Glutamatergic neuron (in vitro differentiated cells): Measurements from ENCODE around the gene ZG16B. TPM values are rescaled to one million over a fixed set of nuclear protein-coding genes. Genes with fewer than 3 reads are reported as not detected.

Experiments
- DNase-seq: peaks from one replicate; pipeline ENCODE4 v3.0.0; 2022
- H3K27ac Mint-ChIP-seq: one replicate; pipeline ENCODE4 v1.8.0; 2020; ENCODE audit warnings: mild to moderate bottlenecking, mixed read lengths, inconsistent platforms; ENCODE audit not compliant: unreplicated experiment
- H3K27me3 Mint-ChIP-seq: one replicate; pipeline ENCODE4 v1.8.0; 2020; ENCODE audit warnings: mild to moderate bottlenecking, moderate library complexity, mixed read lengths, inconsistent platforms; ENCODE audit not compliant: unreplicated experiment
- H3K36me3 Mint-ChIP-seq: one replicate; pipeline ENCODE4 v1.8.0; 2020; ENCODE audit warnings: mild to moderate bottlenecking, mixed read lengths, inconsistent platforms; ENCODE audit not compliant: unreplicated experiment
- H3K4me1 Mint-ChIP-seq: one replicate; pipeline ENCODE4 v1.8.0; 2020; ENCODE audit warnings: mild to moderate bottlenecking, low read depth, mixed read lengths, inconsistent platforms; ENCODE audit not compliant: unreplicated experiment
- H3K4me3 Mint-ChIP-seq: one replicate; pipeline ENCODE4 v1.8.0; 2020; ENCODE audit warnings: mild to moderate bottlenecking, mixed read lengths, inconsistent platforms; ENCODE audit not compliant: unreplicated experiment
- H3K9me3 Mint-ChIP-seq: one replicate; pipeline ENCODE4 v1.8.0; 2020; ENCODE audit warnings: mild to moderate bottlenecking, moderate library complexity, mixed read lengths, inconsistent platforms; ENCODE audit not compliant: unreplicated experiment
- CTCF ChIP-seq: fragments of 200-600 bp; sonication (generic); IDR thresholded peaks from one replicate; pipeline ENCODE4 v1.5.0; 2021; ENCODE audit not compliant: partially characterized antibody, unreplicated experiment
- total RNA-seq: library from RNA; stranded (reverse); fragmentation: NEBNext Ultra II Directional; extraction: Animal tissue kit (Norgen Biotek cat#: 25700); gene quantifications from one replicate; pipeline ENCODE4 v1.2.1, GENCODE V29; 2021; ENCODE audit not compliant: unreplicated experiment

The ZG16B gene
- total RNA-seq, 1 donor from 2014 or later, result not detected

DNA sequence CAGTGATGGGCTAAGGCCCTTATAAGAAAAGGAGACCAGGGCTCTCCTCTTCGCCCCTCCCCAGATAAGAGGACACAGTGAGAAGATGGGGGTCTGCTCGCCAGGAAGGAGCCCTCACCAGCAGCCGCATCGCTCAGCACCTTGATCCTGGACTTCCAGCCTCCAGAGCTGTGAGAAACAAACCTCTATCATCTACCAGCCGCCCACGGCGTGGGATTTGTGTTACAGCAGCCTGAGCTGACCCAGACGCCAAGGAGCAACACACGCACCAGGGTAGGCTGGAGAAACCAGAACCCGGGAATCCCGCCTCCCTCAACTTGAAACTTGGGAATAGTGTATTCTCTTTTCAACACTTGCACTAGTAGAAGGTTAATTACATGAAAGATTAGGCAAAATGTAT lies 4.2 kb upstream of the ZG16B start:
- Mint-ChIP-seq H3K27ac (no peak overlapping the region), H3K36me3 (no peaks in the 10 kb centered on the region), H3K9me3 (peaks cover 3% of the 10 kb centered on the region), H3K4me1 (peaks cover 6% of the 10 kb centered on the region), H3K4me3 (no peak overlapping the region), H3K27me3 (peaks cover 14% of the 10 kb centered on the region)
- no peak for DNase-seq
- TF ChIP-seq CTCF, result no peak

DNA sequence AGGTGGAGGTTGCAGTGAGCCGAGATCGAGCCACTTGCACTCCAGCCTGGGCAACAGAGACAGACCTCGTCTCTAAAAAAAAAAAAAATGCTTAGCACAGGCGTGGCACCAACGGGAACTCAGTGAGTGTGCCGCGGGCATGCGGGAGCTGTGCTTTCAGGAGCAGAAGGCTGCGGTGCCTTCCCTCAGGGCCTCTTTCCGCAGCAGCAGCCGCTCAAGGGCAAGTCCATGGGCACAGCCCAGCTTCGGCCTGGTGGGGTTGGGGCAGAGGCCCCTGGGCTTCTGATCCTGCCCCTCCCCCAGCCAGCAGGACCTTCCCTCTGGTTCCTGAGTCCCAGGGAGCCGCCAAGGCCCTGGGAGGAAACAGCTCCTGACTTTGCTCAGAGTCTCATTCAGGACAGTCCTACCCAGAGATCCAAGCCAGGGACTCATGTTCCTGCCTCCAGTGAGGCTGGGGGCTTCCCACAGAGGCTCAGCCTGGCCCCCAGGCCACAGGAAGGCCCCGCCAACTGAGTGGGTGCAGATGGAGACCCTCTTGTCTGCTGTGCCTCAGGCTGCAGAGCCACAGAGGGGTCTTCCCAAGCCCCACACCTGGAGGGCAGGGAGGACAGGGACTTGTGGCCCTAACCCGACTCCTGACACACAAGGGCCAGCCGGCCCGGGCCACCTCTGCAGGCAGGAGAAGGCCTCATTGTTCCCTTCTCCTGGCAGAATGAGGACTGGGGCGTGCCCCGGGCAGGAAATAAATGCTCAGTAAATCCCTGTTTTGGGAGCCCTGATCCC lies 3.3 kb upstream of the ZG16B start:
- Mint-ChIP-seq H3K9me3 (peaks cover 3% of the 10 kb centered on the region), H3K4me1 (peaks cover 3% of the 10 kb centered on the region), H3K4me3 (no peak overlapping the region), H3K27ac (no peak overlapping the region), H3K36me3 (no peaks in the 10 kb centered on the region), H3K27me3 (peaks cover 12% of the 10 kb centered on the region)
- DNase-seq, result no peak
- TF ChIP-seq CTCF, result no peak

- H3K27ac Mint-ChIP-seq, result no peak overlapping the region
- no peak for DNase-seq
- peaks cover 2% of the 10 kb centered on the region for H3K4me1 Mint-ChIP-seq
- H3K9me3 Mint-ChIP-seq, result peaks cover 3% of the 10 kb centered on the region
- H3K27me3 Mint-ChIP-seq, result peaks cover 10% of the 10 kb centered on the region
- no peaks in the 10 kb centered on the region for H3K36me3 Mint-ChIP-seq
- no peak overlapping the region for H3K4me3 Mint-ChIP-seq
- TF ChIP-seq CTCF, result no peak
These were observed 2.7 kb upstream of the ZG16B start for GRCh38 chr16:2827374-2827791.

DNA sequence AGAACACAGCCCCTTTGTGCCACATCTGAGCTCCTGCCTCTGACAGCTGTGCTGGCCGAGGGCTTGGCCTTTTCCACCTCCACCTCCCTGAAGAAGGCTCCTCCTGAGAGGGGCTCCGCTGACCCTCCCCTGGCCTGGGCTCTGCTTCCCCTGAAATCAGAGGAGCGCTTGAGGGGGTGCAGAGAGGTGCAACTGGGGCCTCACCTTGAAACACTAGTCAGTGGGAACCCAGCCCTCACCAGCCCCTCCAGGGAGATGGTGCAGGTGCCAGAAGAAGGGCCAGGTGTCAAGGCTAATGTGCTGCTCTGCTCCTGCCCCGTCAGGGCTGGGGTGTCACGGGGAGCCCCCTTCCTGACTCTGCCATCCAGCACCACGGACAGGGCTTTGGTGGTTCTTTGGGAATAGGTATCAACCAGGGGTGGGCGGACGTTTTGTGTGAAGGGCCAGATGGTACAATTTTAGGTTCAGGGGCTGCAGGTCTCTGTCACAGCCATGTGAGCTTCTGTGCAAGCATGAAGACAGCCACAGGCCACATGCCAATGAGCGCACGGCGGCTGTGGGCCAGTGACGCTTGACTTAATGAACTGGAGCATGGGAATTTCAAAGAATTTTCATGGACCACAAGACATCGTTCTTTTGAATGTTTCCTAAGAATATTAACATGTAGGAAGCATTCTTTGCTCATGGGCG lies 2.1 kb upstream of the ZG16B start:
- Mint-ChIP-seq H3K27ac (no peak overlapping the region), H3K4me3 (no peak overlapping the region), H3K4me1 (peaks cover 2% of the 10 kb centered on the region), H3K27me3 (peaks cover 10% of the 10 kb centered on the region), H3K9me3 (peaks cover 2% of the 10 kb centered on the region), H3K36me3 (no peaks in the 10 kb centered on the region)
- no peak for TF ChIP-seq CTCF
- no peak for DNase-seq

DNA sequence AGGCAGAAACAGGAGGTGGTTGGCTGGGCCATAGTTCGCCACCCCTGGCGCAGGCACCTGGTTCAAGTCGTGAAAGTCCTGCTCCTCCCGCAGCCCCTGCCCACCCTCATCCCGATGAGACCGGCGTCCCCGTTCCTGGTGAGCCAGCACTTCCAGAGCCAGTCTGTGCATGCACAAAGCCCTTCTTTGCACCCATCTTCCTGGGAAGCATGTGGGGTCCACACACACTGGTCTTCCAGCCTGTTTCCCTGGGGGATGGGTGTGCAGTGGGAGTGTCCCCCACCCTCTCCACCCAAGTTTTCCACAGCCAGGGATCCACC lies 1.6 kb upstream of the ZG16B start:
- TF ChIP-seq CTCF, result no peak
- Mint-ChIP-seq H3K9me3 (peaks cover 2% of the 10 kb centered on the region), H3K27me3 (peaks cover 10% of the 10 kb centered on the region), H3K36me3 (no peaks in the 10 kb centered on the region), H3K4me1 (peaks cover 2% of the 10 kb centered on the region), H3K27ac (no peak overlapping the region), H3K4me3 (no peak overlapping the region)
- no peak for DNase-seq
